Inferior parietal cortex (tissue), 1 donor: ENCODE data around the gene ZNF329.

Source experiments
- DNase-seq: peaks from one replicate; pipeline ENCODE4 v3.0.0-alpha.2; 2016; ENCODE audit errors: extremely low spot score

Gene ZNF329

DNA sequence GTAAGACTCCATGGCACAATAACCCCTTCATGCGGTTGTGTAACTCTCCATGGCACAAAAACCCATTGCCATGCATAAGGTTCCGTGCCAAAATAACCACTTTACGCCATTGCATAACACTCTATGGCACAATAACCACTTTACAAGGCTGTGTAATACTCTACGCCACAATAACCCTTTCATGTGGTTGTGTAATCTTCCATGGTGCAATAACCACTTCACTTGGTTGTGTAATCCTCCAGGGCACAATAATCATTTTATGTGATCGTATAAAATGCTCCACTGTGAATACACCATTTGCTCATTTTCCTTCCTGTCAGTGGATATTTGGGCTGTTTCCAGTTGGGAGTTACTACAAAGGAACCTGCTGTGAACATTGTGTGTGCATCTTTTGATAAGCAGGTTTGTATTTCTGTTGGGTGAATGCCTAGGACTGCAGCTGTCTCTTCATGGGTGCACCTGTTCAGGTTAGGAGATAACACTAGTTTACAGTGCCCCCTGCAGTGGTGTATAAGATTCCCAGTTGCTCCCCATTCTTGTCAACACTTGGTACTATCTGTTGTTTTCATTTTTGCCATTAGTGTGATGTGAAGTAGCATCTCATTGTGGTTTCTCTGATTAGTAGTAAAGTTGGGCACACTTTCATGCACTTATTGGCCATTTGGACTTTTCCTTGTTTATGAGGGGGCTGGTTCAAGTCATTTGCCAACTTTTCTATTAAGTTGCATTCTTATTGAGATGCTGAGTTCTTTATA, 31.4 kb downstream of the ZNF329 start:
- no peak for DNase-seq

DNA sequence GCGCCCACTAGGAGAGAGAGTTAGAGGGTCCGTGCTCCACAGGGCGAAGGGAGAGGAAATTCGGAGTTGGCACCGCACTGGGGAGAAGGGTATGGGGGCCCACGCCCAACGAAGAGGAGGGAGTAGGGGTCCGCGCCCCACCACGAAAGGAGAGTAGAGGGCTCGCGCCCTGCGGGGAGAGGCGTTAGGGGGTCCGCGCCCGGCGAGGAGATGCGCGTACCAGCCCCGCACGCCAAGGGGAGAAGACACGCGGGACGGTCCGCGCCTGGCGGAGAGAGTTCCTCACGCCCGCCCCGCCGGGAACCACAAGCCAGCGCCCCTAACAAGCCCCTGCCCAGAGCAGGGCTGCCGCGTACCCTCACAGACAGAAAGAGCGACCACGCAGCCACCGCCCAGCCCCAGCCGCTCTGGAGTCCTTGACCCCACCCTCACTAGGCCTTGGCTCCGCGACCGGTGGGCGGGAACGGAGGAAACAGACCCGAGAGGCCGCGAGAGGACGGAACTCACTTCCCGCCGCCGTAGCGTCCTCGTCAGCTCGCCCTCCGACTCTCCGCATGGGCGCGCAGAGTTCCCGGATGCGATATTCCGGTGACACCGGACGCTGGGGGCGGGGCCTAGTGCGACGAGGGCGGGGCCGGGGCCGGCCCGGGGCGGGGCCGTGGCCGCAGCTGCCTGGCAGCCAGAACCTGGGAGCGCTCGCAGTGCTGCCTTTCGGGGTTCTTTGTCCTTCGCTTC, 32.6 kb downstream of the ZNF329 start:
- DNase-seq, result no peak

DNA sequence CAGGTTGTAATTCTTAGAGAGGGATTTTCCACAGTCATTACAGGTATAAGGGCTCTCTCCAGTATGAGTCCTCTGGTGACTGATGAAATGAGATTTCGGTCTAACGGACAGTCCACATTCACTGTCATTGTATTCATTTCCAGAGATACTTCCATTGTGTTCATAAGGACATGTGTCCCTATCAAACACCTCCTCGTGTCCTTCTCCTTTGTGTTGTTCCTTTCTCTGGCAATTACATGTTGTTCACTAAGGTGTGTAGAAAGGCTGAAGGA, 42.1 kb downstream of the ZNF329 start:
- DNase-seq, result no peak

DNA sequence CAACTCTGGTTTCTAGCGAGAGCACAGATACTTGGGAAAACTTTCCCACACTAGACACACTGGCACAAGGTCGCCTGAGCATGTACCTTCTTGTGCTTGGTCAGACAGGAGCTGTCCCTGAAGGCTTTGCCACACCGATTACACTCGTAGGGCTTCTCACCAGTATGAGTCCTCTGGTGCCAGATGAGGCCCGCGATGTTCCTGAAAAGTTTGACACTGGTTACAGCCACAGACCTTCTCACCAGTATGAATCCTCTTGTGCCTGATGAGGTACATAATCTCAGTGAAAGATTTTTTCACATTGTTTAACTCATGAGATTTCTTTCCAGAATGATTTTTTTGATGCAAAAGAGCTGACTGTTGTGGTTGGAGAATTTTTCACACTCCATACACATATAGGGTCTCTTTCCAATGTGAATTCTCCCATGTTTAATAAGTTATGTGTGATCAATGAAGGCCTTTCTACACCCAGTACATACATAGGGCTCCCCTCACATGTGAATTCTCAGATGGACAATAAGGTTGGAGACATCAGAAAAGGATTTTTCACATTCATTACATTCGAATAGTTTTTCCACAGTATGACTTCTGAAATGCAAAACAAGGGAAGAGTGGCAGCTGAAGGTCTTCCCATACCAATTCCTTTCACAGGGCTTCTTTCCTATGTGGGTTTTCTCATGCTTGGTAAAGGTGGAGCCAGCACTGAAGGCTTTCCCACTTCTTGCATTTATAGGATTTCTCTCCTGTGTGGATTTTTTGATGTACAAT, 42.6 kb downstream of the ZNF329 start:
- DNase-seq, result no peak

DNA sequence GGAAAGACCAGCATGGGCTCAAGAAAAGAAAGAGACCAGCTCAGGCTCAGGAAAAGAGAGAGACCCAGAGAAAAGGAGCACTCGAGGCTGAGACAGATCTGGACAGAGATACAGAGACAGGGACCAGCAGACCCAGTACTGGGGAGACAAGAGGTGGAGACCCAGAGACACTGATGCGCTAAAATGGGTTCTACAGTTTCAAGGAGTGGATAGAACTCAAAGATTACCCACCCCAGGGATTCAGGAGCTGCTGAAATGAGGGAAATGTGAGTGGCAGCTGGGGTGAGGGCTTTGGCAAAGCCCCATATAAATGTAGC, 51.9 kb downstream of the ZNF329 start:
- no peak for DNase-seq

DNA sequence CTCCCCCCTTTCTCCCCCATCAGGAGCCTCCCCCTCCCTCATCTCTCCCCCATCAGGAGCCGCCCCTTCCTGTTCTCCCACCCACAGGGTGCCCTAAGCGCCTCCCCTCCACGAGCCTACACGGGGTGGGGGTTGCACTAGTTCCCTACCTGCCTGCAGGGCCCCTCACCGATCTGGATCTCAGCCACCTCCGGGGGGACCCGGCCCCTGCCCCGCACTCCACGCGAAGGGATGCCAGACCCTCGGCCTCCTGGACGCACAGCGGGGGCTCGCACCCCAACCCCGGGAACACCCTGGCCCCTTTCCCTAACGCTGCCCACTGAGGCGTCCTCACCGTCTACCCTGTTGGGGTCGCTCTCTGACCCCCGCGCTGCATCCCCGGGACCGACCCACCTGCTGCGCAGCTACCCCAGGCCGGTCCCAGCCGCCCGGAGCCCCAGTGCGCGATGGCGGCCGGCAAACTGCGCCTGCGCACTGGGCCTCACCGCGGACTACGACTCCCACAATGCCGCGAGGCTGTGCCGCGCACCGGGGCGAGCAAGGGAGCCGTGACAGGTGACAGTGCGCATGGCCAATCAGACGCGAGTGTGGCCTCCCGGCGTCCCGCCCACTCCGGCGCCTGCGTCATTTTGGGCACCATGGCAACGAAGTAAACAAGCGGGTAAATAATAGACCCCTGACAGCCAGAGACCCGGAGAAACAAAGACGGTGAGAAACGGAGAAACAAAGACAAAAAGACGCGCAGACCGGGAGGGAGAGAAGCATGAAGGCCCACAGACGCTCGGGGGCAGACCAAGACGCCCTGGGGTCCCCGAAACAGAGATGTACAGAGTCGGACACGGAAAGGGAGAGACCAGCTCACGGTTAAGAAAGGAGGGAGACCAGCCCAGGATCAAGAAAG, 52.6 kb downstream of the ZNF329 start, which contains the start of gene ZSCAN18:
TSS of gene ZSCAN18 (minus strand) at position 451 of the 901 bp plus-strand sequence. CDS start 7,964 bp downstream, outside the sequence.
- DNase-seq, result peak; percentile 98

DNA sequence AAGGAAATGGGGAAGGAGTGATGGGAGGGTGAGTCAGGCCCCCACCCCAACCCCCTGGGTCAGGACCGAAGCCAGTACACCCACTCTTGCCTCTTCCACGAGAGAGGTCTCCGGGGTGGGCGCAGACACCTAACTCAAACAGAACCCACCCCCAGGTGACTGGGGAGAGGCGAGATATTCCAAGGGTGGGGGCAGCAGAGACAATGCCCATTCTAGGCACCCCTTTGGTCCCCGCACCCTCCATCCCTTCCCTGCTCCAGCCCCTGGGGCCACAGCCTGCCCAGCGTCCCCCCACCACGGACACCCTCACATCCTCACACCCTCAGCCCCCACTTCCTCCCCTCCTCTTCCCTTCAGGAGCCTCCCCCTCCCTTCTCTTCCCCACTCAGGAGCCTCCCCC, 53.2 kb downstream of the ZNF329 start:
- no peak for DNase-seq

DNA sequence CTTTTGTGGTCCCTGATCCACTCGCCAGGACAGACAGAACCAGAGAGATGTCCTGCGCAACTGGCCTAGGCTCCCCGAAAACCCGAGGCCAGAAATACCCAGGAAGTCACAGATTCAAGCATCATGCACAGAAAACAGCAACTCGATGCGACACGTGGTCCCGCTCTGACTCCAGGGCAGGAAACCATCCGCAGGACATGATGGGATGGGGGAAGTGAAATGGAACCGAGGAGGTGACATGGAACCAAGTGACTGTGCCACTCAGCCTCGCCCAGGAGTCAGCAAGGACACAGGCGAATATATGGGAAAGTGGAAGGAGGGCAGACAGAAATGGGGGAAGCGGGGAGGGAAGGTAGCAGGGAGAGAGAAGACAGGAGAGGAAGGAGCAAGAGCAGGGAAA, 53.7 kb downstream of the ZNF329 start:
- DNase-seq, result no peak

DNA sequence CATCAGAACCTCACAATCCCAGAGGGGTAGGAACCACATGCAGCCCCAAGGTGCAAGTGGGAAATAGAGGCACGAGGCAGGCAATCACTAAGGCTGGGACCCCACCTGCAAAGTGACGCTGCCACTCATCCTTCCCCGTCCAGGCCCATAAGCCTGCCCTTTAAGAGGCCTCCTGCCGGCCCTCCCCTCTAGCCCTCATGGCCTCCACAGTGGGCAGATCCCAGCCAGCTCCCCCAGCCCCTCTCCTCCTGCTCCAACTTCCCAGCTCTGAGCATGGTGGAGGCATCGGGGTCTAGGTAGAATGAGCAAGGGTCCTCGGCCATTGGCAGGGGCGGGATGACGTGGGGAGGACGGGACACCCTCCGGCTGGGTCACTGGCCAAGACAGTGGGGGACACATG, 55.3 kb downstream of the ZNF329 start:
- DNase-seq, result no peak

DNA sequence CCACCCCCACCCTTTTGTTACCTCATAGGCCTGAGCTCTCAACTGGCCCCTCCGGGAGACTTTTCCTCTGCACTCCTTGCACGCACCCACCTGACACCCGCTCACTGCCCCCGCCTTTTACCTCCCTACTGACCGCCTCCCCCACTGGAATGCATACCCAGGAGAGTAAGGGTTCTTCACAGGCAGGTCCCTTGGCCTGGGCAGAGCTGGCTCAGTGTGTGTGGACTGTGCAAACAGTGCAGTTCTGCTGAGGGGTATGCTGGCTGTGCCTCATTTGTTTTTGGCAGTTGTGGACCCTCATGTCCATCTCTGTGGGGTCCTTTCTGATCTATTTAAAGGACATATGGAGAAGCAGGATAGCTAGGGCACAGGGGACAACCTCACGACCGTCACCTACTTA, 57.5 kb downstream of the ZNF329 start:
- no peak for DNase-seq

DNA sequence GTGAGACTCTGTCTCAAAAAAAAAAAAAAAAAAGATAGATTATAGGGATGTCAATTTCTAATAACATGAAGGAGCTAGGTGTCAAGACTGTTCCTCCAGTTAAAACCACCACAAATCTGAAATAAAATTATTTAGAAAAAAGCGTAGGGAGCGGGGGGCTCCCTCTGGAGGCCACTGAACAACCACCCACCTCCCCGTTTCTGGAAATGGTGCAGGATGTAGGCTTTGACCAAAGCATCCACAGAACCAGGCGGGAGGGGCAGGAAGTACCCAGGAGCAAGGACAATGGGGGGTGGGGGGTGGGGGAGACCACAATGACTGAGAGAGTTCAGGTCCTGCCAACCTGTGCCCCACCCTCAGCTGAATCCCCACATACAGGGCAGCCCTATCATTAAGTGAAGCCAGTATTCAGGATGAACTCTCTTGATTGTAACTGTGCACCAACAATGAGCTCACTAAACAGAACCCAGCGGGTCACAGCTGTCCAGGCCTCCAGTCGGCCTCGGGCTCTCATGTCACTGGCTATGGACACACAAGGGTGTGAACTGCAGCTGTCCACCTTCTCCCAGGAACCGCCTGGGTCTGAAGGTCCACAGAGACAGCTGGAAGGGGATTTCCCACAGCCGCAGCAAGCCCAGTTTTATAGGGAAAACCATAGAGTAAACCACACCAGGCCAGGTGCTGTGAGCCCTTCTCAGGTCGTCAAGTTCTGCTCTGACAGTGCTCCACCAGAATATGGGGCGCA, 59.2 kb downstream of the ZNF329 start:
- no peak for DNase-seq

DNA sequence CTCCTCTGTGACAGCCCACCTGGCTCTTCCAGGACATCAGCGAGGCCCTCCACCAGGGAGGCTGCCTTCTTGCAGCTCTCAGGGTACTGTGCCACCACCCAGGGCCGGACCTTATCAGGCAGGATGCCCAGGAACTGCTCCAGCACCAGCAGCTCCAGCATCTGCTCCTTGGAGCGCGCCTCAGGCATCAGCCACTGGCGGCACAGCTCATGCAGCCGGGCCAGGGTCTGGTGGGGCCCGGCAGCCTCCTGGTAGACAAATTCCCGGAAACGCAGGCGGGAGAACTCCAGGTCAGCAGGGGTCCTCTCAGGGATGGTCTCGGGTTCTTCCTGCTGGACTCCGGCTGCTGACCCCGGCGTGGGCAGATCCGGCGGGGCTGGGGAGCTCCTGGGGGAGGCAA, 60.7 kb downstream of the ZNF329 start:
- no peak for DNase-seq

DNA sequence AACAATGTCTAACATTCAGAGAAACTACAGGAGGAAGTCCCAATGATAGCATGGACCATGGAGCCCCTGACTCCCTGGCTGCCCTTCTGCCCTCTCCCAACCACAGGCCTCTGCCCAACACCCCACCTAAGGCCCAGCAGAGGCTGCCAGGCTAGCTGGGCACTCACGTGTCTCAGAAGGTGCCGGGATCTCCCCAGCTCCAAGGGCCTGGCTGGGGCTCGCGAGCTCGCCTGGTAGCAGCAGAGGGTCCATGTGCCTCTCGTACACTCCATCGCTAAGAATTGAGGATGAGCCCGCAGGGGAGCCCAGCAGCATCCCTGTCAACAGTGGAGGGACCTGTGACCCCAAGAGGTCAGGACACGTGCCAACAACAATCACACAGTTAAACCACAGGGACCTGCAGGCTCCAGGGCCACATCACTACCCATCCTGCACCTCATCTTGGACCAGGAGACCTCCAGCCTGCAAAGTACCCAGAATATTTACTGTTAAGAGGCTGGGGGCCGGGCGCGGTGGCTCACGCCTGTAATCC, 62.0 kb downstream of the ZNF329 start:
- no peak for DNase-seq

DNA sequence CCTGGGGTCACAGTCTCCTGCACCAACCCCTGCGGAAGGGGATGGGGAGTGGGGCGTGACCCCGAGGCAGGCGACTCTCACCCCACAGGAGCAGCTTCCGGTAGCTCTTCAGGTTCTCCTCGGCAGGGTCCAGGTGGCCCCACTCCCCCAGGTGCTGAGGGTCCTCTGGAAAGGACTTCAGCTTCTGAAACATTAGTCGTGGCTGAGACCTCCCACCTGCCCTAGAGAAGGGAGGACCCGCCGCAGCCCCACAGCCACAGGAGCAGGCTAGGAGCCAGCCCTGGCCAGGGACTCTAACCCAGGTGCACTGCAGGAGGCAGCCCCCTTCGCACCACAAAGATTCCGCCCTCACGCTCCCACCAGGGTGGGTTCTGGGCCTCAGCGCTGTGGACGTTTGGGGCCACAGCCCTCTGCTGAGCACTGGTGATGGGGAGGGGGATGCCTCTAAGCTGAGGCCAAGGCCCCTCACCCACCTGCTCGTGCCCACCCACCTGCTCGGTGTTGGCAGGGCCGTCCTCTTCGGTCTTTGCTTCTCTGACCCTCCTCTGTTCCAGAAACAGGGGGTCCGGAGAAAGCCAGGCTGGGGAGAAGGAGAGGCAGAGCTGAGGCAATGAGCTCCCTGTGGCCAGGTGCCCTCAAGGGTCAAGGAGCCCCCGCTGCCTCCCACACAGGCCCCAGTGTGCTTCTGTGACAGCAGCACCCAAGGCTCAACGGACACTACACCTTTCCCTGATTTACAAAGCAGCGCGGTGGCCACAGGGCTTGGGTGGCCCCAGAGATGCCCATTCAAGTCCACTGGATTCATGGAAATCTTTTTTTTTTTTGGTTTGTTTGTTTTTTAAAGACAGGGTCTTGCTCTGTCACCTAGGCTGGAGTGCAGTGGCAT, 63.5 kb downstream of the ZNF329 start:
- no peak for DNase-seq

DNA sequence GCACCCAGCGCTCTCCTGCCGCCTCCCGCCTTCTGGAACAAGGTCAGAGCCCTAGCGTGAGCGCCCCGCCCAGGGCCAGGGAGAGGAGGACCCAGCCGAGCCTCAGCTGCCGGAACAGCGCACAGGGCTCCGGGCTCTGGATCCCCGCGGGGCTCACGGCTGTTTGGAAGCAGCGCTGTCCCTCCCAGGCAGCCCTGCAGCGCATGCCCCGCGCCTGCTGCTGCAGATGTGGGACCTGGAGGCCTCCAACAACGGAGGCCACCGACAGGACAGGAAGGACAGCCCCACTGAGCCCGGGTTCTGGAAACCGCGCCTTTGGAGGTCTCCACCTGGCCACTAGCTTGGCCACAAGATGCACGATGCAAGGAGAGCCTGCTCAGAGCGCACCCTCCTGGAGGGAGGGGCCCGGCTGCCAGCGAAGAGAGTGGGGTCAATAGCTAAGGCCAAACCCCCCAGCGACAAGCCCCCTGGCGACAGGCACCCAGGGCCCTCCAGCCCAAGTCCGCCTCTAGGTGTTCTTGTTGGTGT, 65.2 kb downstream of the ZNF329 start:
- DNase-seq, result no peak

DNA sequence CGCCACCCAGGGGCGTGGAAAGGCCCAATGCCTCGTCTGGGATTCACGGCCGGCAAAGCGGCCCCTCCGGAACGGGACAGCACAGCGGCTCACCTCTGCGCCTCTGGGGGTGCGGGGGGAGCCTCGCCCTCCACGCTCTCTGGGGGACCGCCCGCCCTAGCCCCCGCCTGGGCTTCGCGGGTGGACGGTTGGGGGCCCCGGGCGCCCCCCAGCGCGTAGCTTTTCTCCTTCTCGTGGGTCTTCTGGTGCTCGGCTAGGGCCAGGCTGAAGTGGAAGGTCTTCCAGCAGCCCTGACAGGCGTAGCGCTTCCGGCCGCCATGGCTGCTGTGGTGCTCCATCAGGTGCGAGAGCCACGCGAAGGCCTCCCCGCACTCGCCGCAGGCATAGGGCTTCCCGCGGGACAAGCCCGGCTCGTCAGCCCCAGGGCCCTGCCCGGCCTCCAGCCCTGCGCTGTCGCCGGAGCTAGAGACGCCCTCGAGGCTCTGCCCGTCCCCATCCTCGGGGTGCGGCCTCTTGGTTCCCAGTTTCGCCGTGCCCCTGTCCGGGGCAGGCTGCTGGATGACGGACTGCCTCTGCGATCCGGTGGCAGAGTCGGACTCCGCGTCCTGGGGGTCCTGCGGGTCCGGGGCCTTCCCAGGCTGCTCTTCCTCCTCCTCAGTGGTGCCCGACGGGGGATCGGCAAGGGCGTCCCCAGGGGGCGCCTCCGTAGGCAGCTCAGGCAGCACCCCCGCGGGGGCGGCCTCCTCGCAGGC, 65.8 kb downstream of the ZNF329 start:
- DNase-seq, result no peak

DNA sequence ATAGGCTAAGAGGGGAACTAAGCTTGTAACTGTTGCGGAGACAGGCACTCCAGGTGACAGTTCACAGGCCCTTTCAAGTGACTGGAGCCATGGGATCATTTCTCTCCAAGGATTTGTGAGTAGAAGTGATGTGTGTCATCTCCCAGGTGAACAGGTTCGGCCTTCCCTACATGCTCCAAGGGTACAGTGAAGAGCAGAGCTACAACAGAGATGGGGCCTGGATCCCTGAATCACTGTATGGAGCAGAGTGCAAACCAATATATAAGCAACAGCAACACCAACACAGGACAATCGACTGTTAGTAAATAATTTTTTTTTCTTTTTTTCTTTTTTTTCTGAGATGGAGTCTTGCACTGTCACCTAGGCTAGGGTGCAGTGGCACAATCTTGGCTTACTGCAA, 67.6 kb downstream of the ZNF329 start:
- DNase-seq, result no peak

DNA sequence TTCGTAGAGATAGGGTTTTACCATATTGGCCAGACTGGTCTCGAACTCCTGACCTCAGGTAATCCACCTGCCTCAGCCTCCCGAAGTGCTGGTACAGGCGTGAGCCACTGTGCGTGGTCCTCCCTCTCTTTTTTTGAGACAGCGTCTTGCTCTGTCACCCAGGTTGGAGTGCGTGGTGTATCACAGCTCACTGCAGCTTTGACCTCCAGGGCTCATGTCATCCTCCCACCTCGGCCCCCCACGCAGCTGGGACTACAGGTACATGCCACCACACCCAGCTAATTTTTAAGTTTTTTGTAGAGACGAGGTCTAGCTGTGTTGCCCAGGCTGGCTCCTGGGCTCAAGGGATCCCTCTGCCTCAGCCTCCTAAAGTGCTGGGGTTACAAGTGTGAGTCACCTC, 70.8 kb downstream of the ZNF329 start:
- no peak for DNase-seq
